Body of pancreas (tissue), 4 donors: ENCODE results near the gene THRA. TPM values are rescaled to one million over a fixed set of nuclear protein-coding genes. Genes with fewer than 3 reads are reported as not detected.

Experiments used
- ATAC-seq: fragments of 150-250 bp; one replicate; pipeline ENCODE4 v1.9.1; 2016
- DNase-seq, 4 donors: peaks; one replicate each; pipeline ENCODE4 v3.0.0-alpha.2; 2019
- H3K27ac ChIP-seq, 4 donors: fragments of 200-600 bp; sonication (generic); 1 replicate in 3 of 4; 2 replicates in 1 of 4; pipeline versions ENCODE4 v1.5.1 to v1.6.1; 2016 to 2019; ENCODE audit warnings: mild to moderate bottlenecking in 1 of 4, mixed read lengths in 1 of 4, moderate library complexity in 1 of 4
- H3K27me3 ChIP-seq, 2 donors: fragments of 200-600 bp; sonication (generic); one replicate each; pipeline ENCODE4 v1.6.0; 2016; ENCODE audit warnings: mild to moderate bottlenecking in 1 of 2
- H3K36me3 ChIP-seq, 2 donors: fragments of 200-600 bp; sonication (generic); replicated peaks in 1 of 2; 2 replicates each; pipeline ENCODE4 v1.5.1; 2016; ENCODE audit warnings: low read depth in 2 of 2; ENCODE audit not compliant: insufficient read depth in 1 of 2
- H3K4me1 ChIP-seq: fragments of 200-600 bp; sonication (generic); one replicate; pipeline ENCODE4 v1.6.0; 2016
- H3K4me3 ChIP-seq, 2 donors: fragments of 200-600 bp; sonication (generic); 1 replicate in 1 of 2; 2 replicates in 1 of 2; pipeline ENCODE4 v1.5.1; 2016 to 2019
- H3K9me3 ChIP-seq, 3 donors: fragments of 200-600 bp; sonication (generic); 1 replicate in 2 of 3; 2 replicates in 1 of 3; pipeline ENCODE4 v1.5.1; 2016
- CTCF ChIP-seq, 7 experiments: fragments of 450-650 bp in 4 of 7; fragments of 200-600 bp in 3 of 7; sonication (generic) in 3 of 7; IDR thresholded peaks; one replicate each; pipeline ENCODE4 v1.5.1; 2016 to 2019; ENCODE audit warnings: antibody characterized with exemption in 7 of 7
- POLR2A ChIP-seq, 3 donors: fragments of 450-650 bp; IDR thresholded peaks; one replicate each; pipeline ENCODE4 v1.6.1; 2016; ENCODE audit warnings: antibody characterized with exemption in 3 of 3, mild to moderate bottlenecking in 2 of 3
- WGBS, 2 donors: methylation state at CpG; one replicate each; pipeline ENCODE4 v1.1.5; 2017; 5-methylcytosine and 5-hydroxymethylcytosine counted together
- intact Hi-C: fragments of 100-400 bp; cut with DNase I; formaldehyde crosslinking; loops from one replicate; pipeline ENCODE4 v1.15.1; 2023
- total RNA-seq, 2 donors: library from RNA; depleted of rRNA; stranded (reverse); fragments of >200 nt; gene quantifications; one replicate each; pipeline ENCODE4 v1.1.0, GENCODE V29; 2016

THRA gene
- total RNA-seq, 2 donors from 2014 or later, result 37.9 to 61.6 TPM

- Histone ChIP-seq H3K4me3 (no peak overlapping the region), H3K4me1 (peaks cover 25% of the 10 kb centered on the region), H3K27ac (no peak overlapping the region), H3K27me3 (no peaks in the 10 kb centered on the region), H3K36me3 (peaks cover 0 to 11% of the 10 kb centered on the region in 2 donors), H3K9me3 (no peaks in the 10 kb centered on the region)
- 85 to 88% methylated on average over 14 to 23 of the region's 24 CpGs for WGBS, 2 donors
- no peak for TF ChIP-seq POLR2A (IDR thresholded peaks at IDR 0.05)
- TF ChIP-seq CTCF (IDR thresholded peaks at IDR 0.05), result no peak
- DNase-seq, result peak in 1 of 4 donors; percentile 31
- no peak for ATAC-seq
- intact Hi-C loops, result loop anchor here (10.0 kb wide), 2 partner anchors 145 to 275 kb away; no protein-coding TSS in a partner anchor
These were observed 43.4 kb upstream of the THRA start for GRCh38 chr17:40019140-40019991.

DNA sequence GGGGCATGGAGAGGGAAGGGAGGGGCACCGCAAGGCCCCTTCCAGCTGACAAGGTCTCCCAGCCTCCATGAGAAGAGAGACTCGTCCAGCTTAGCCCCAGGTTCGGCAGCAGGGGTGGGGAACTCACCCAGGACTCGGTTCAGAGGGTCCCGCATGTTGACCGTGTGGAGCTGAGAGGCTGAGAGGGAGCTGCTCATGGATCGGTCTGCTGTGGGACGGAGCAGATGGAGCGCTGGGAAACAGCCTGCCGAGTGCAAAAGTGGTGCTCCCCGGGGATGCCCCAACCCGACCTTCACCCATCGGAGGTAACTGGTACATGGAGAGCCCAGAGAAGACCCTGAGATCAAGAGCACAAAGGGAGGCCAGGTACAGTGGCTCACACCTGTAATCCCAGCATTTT lies 42.6 kb upstream of the THRA start:
- ATAC-seq (no peak), DNase-seq (no peak)
- H3K36me3 ChIP-seq, result peaks cover 0 to 14% of the 10 kb centered on the region in 2 donors
- H3K27ac ChIP-seq, result no peak overlapping the region
- no peaks in the 10 kb centered on the region for H3K9me3 ChIP-seq
- no peaks in the 10 kb centered on the region for H3K27me3 ChIP-seq
- intact Hi-C loops, result no loop called here
- TF ChIP-seq POLR2A (IDR thresholded peaks at IDR 0.05) (no peak), CTCF (IDR thresholded peaks at IDR 0.05) (no peak)
- 92 to 94% methylated on average over 13 of the region's 13 CpGs for WGBS, 2 donors
- no peak overlapping the region for H3K4me3 ChIP-seq
- peaks cover 17% of the 10 kb centered on the region for H3K4me1 ChIP-seq

GRCh38 chr17:40021451-40021971 lies 41.3 kb upstream of the THRA start:
- WGBS, 2 donors, result 75 to 94% methylated on average over 4 to 9 of the region's 9 CpGs
- intact Hi-C loops, result no loop called here
- H3K36me3 ChIP-seq, result peaks cover 0 to 20% of the 10 kb centered on the region in 2 donors
- no peaks in the 10 kb centered on the region for H3K27me3 ChIP-seq
- DNase-seq (no peak), ATAC-seq (no peak)
- H3K27ac ChIP-seq, result no peak overlapping the region
- no peaks in the 10 kb centered on the region for H3K9me3 ChIP-seq
- peaks cover 15% of the 10 kb centered on the region for H3K4me1 ChIP-seq
- no peak overlapping the region for H3K4me3 ChIP-seq
- TF ChIP-seq CTCF (IDR thresholded peaks at IDR 0.05) (no peak), POLR2A (IDR thresholded peaks at IDR 0.05) (no peak)

DNA sequence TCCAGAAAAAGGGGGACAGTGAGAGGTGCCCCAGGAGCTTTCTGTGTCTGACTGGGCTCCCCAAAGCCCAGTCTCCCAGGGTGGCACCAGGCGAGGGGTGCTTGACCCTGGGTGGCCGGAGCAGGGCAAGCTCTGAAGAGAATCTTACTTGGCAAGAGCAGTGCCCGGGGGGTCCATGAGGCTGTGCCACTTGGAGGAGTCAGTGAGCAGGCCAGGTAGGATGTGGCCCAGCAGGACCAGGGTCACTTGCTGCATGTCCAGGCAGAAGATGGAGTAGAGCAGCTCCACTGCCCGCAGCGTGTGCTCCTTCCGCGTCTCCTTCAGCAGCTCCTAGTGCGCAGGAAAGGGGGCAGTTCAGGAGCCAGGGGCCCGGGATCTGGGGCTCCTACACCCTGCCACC lies 40.3 kb upstream of the THRA start:
- H3K4me3 ChIP-seq, result no peak overlapping the region
- no peaks in the 10 kb centered on the region for H3K27me3 ChIP-seq
- ATAC-seq (no peak), DNase-seq (no peak)
- no peak overlapping the region for H3K27ac ChIP-seq
- peaks cover 23% of the 10 kb centered on the region for H3K4me1 ChIP-seq
- TF ChIP-seq CTCF (IDR thresholded peaks at IDR 0.05) (no peak), POLR2A (IDR thresholded peaks at IDR 0.05) (no peak)
- no peaks in the 10 kb centered on the region for H3K9me3 ChIP-seq
- intact Hi-C loops, result no loop called here
- 80 to 97% methylated on average over 1 to 6 of the region's 9 CpGs for WGBS, 2 donors
- H3K36me3 ChIP-seq, result peaks cover 0 to 20% of the 10 kb centered on the region in 2 donors
